HG02970 (cell line): Measurements from ENCODE around the gene SGK1.

Source experiments
- ATAC-seq: cut with Tn5 transposase; IDR thresholded peaks from one replicate; pipeline ENCODE4 v1.9.1; 2021; ENCODE audit warnings: mild to moderate bottlenecking, moderate library complexity, moderate number of reproducible peaks; ENCODE audit not compliant: unreplicated experiment, low FRiP score

Gene SGK1

DNA sequence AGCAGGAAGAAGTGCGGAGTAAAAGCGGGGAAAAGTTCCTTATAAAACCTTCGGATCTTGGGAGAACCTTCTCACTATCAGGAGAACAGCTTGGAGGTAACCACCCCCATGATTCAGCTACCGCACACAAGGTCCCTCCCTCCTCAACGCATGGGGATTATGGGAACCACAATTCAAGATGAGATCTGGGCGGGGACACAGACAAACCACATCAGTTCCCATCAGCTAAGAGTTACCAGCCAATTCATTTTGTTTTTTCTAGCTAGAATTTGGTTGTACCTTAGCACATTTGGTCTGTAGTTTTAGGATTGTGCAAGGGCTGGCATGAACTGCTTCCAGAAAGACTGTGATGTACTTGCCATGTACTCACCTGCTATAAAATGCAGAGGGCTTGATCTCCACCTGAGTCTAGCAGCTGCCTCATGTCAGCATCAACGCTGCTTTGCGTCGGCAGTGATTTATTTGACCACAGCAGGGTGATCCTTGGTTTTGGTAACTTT, 170.8 kb downstream of the SGK1 start:
- ATAC-seq = no peak

DNA sequence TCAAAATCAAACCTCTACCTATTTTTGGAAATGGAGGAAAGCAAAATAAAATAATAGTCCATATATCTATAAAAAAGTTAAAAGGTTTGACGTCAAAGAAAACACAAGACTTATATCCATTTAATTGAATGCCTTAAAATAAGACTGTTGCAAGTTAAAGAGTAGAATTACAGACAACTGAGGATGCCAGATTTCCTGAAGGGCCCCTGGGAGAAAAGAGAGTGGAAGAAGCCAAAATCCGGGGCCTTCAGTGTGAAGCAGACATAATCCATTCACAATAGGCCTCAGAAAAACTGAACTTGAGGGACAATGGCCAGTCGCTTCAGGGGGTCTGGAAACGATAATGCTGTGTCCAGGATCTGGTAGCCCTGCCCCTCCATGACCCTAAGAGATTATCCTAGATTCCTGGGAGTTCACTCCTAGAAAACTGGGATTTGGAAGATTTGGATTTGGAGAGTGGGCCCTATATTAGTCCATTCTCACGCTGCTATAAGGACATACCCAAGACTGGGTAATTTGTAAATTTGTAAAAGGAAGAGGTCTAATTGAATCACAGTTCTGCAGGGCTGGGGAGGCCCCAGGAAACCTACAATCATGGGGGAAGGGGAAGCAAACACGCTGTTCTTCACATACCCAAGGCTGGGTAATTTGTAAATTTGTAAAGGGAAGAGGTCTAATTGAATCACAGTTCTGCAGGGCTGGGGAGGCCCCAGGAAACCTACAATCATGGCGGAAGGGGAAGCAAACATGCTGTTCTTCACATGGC, 171.5 kb downstream of the SGK1 start:
- ATAC-seq = no peak

DNA sequence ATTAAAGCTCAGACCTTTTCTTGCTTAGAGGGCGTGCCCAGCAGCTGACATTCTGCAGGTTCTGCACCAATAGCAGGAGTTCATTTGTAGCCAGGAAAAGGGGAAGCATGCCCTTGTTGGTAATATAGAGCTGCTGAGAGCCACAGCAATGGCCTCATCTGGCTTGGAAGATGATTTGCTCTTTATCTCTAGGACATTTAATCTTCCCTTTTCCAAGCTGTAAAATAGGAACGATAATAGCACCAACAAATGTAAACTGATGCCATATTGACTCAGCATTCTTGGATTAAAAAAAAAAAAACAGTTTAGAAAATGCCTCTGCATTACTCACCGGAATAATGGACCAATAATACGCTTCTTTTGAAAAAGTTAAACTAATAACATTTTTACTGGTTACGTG, 172.1 kb downstream of the SGK1 start:
- ATAC-seq = no peak

DNA sequence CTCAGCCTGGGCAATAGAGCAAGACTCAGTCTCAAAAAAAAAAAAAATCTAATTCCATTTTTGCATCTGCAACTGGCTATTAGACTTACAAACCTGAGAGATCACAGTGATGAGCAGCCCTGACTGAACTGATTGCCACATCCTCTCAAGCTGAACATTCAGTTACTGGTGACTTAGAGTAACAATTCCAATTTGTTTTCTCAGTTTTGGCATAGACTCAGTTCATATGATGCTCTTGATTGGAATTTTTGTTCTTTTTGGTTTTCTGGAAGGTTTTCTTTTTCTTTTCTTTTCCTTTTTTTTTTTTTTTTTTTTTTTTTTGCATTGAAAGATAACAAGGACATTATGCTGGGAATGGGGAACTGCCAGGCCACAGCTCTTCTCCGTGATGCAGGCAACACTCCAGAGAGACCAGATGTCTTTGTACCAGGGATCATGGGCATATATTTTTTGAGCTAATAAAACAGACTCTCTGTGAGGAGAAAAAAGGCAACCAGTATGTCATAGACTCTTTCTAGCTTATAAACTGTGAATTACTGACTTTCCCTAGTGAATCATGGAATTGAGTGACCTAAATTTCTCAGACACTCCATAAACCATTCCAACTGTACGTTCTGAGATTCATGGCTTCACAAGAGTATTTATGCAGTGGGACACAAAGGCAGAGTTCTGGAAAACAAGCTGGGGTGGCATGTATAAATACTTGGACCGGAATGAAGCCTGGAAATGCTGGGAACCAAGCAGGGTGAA, 179.5 kb downstream of the SGK1 start:
- ATAC-seq = no peak

DNA sequence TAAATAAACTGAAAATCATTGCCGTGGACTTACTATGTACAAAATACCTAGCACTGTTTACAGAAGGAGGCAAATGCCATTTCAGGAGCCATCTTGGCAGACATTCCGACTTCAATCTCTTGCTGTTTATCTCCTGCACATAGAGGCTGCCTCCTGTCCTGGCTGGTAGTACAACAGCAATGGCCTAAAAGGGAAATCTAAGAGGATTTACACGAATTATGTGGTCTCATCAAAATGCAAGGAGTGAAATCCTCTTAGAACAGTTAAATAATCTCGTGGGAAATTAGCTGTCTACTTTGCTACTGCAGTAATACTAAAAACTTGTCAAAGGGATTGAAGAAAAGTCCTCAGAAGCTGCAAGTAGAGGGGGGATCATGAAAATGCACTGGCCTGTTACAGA, 183.3 kb downstream of the SGK1 start:
- ATAC-seq = no peak

DNA sequence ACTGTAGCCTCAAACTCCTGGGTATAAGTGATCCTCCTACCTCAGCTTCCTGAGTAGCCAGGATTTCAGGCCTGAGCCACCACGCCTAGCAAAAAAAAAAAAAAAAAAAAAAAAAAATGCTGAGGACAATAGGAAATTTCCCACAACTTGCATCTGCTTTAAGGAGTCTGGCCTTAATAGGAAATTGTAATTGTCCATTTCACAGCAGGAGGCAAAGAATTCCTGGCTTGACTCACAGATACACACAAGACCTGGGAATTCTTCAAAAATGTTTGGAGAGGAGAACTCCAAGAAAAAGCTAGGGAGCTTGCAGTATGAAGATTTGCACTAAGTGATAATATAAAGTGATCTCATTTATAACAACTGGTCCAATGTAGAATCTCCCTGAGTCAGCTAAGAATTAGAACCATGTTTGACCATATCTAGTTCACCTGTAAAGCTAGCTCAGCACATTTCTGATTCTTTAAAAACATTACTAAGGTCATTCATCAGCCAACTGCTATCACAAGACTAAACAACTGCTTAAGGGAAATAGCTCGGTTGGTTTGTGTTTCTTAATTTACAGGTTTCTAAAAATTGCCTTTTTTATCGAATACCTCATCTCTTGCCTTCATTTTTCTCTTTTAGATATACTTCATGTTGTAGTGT, 185.3 kb downstream of the SGK1 start:
- ATAC-seq = no peak

DNA sequence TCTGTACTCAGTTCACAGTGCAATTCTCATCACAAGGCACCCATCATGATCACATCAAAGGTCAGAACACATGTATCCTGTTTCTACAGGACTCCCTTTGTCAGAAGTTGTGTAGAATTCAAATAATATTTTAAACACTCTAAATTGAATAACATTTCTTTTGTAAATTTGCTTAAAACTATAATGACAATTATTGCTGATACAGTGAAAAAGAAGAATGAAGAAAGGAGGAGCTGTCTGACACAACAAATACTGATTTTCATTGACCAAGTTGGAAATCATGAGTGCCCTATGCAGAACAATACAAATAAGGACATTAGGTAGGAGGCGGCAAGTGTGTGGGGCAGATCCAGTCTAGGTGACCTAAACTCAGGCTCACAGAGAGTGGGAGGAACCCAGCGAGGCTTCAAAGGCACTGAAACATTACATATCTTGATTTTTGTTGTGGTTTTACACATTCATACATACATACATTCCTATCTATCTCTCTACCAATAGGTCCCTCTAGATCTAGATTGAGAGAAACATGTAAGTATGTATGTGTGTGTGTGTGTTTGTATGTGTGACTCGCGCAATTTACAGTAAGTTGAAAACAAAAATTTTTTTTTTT, 186.3 kb downstream of the SGK1 start:
- ATAC-seq = no peak

DNA sequence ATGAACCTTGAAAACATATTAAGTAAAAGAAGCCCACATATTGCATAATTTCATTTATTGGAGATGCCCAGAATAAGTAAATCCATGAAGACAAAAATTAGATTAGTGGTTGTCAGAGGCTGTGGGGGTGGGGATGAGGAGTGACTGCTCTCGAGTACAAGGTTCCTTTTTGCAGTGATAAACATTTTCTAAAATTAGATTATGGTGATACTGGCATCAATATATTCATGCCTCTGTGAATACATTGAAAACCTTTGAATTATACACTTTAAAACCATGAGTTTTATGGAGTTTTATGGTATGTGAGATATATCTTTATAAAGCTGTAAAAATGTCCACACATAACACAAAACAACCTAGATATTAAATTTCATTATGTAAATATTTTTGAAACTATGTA, 189.8 kb downstream of the SGK1 start:
- no peak for ATAC-seq

DNA sequence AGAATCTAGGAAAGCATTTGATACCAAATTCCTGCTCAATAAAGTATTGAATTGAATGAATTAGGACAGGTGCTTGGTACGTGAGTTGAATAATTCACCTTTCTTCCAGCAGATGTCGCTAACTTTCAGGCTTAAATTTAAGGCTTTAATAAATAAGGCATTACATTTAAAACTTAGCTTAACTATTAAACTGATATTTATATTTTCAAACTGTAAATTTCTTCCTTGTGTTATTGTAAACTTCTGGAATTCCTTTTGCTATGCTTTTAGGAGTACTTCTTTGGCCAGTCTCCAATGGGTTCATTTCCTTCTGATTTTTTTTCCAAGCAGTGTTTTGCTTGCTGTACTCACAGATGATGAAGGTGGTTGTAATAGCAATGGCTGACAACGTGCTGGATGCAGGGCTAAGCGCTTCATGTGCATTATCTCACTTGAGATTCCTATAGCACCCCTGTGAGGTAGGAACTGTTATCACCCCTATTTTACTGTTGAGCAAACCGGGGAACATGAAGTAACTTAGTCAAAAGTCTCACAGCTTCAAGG, 194.2 kb downstream of the SGK1 start:
- no peak for ATAC-seq

DNA sequence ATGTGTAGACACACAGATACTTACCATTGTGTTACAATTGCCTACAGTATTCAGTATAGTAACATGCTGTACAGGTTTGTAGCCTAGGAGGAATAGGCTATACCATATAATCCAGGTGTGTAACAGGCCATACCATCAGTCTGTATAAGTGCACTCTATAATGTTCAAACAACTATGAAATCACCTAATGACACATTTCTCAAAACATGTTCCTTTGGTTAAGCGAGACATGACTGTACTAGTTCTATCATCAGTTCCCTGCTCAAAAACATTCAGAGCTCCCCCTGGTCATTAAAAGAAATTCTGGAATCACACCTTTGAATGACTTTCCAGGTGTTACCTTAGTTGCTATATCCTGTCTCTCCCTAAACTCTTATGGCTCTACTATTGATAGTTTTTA, 195.1 kb downstream of the SGK1 start:
- no peak for ATAC-seq

DNA sequence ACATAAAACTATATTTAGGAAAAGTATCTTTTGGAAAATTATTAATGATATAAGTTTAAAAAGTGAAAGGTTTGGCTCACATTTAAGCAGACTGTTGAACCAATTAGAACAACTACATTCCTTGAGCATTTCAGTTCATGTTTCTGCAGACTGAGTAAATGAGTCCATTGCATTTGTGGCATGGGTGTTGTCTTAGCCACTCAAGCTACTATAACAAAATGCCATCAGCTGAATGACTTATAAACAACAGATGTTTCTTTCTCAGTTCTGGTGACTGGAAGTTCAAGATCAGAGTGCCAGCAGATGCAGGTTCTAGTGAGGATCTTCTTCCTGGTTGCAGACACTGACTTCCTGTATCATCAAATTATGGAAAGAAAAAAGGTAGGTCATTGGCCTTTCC, 198.4 kb downstream of the SGK1 start:
- no peak for ATAC-seq
